ENCODE results near the gene SPEN.

DNA sequence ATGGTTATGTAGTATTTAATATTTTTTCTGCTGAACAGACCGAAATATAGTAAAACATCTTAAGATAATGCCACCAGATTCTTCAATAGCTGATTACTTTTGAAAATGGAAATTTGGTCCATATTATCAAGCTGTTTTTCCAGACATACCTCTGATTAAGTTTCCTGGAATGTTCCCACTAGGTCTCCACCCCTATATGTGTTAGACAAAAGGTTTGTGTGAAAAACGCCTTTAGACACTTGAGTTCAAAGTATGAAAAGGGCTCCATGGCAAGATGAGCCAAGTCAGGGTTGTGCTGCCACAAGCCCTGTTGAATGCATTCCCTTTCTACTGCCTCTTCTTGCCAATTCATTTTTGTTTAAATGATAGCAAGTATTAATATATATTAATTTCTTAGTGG, 75.7 kb downstream of the SPEN start:
- TF ChIP-seq, protein P1, sequence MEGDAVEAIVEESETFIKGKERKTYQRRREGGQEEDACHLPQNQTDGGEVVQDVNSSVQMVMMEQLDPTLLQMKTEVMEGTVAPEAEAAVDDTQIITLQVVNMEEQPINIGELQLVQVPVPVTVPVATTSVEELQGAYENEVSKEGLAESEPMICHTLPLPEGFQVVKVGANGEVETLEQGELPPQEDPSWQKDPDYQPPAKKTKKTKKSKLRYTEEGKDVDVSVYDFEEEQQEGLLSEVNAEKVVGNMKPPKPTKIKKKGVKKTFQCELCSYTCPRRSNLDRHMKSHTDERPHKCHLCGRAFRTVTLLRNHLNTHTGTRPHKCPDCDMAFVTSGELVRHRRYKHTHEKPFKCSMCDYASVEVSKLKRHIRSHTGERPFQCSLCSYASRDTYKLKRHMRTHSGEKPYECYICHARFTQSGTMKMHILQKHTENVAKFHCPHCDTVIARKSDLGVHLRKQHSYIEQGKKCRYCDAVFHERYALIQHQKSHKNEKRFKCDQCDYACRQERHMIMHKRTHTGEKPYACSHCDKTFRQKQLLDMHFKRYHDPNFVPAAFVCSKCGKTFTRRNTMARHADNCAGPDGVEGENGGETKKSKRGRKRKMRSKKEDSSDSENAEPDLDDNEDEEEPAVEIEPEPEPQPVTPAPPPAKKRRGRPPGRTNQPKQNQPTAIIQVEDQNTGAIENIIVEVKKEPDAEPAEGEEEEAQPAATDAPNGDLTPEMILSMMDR (CRISPR knock-in tag; IDR thresholded peaks at IDR 0.05) = no peak
- TF ChIP-seq ZSCAN30 (CRISPR knock-in tag; IDR thresholded peaks at IDR 0.05) = no peak
- TF ChIP-seq NFRKB (IDR thresholded peaks at IDR 0.05) = no peak
- TF ChIP-seq NR2F6 (IDR thresholded peaks at IDR 0.05) = no peak
- no peak for TF ChIP-seq NR2F6 (CRISPR knock-in tag; IDR thresholded peaks at IDR 0.05)
- TF ChIP-seq TGIF2 (CRISPR knock-in tag; IDR thresholded peaks at IDR 0.05) = no peak
- no peak for TF ChIP-seq HOXA7 (CRISPR knock-in tag; IDR thresholded peaks at IDR 0.05)
